Left forelimb (tissue), 1 donor: ENCODE results near the gene ZNF22.

ENCODE experiments used
- DNase-seq: peaks from one replicate; pipeline ENCODE4 v3.0.0-alpha.2; 2018; ENCODE audit warnings: low spot score

Gene ZNF22

GRCh38 chr10:44965104-44965503, 35.6 kb upstream of the ZNF22 start:
- DNase-seq: no peak

- peak; percentile 50 for DNase-seq
Observed at GRCh38 chr10:44965651-44966097, 35.0 kb upstream of the ZNF22 start.

- DNase-seq: peak; percentile 49
Observed at GRCh38 chr10:44966129-44966815, 34.5 kb upstream of the ZNF22 start.

DNA sequence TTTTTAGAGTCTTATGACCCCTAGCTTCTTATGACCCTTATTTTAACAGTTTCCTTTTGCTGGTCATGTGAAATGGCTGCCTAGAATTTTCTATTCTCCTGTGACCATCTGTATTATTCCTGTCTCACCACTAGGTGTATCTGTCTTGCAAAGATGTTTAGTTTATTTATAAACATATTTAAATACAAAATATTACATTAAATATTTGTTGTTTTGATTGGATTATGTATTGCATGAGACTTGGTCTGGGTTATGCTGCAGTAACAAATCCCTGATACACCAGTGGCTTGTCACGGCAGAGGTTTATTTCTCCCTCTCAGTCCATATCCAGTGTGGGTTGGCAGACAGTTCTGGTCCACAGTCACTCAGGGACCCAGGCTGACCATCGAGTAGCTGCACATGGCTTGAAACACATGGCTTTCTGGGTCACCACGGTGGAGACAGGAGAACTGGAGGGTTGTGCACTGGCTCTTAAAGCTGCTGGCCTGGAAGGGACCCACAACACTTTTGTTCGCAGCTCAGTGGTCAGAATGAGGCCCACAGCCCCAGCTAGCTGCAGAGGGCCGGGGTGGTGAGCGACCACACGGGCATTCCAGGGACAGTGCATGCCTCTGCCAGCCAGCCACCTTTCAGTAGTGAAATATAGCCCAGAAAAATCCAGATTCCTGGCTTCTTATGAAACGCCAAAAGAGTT, 33.8 kb upstream of the ZNF22 start:
- DNase-seq: peak; percentile 37

GRCh38 chr10:44967616-44968015, 33.1 kb upstream of the ZNF22 start:
- DNase-seq: peak; percentile 49

GRCh38 chr10:44968091-44968490, 32.6 kb upstream of the ZNF22 start:
- DNase-seq: no peak

DNA sequence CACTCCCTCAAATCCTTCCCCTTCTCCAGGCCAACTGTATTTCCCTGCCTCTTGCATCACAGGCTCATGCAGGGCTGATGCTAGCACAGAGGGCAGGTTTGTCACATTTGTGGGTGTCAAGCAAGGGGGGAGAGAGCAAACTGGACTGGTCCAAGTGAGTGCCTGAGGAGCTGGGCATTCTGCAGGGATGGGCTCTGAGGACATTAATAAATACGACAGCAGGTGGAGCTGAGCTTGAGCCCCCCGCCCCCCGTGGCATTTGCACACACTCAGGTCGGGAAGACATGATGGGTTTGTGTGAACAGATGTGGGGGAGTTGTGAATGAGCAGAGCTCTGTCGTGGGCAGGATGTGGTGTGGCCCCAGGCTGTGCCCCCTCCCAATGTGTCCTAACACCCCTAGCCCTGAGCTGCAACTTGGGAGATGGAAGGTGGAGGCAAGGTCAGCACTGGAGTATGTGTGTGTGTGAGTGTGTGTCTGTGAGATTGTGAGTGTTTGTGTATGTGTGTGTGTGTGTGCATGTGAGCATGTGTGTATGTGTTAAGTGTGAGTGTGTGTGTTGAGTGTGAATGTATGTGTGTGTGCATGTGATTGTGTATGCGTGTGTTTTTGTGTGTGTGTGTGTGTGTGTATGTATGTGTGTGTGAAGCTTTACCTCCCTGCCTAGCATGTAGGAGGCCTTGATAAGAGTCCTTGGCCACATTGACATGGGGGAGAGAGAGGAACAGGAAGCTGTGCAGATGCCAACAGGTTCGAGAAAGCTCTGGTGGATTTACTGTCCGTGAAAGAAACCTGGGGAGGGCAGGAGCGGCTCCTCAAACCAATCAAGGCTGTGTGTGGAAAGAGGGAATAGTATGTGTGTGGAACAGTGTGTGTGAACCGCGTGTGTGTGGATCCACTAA, 32.0 kb upstream of the ZNF22 start:
- no peak for DNase-seq

DNA sequence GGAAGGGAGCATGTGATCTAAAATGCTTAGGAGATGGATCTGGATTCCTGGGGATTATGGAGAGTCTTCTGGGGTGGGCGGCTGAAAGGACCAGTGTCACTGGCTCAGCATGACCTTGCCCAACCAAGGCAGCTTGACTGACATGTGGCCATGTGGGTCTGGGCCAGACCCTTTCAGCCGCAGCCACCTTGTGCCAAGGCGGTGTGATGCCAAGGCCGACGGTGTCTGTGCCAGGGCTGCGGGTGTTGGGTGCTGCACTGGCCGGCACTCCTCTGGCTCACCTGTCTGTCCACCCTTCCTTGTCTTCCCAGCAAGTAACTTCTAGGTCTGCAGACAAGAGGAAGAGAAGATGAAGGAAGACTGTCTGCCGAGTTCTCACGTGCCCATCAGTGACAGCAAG, 30.9 kb upstream of the ZNF22 start:
- no peak for DNase-seq

GRCh38 chr10:44970812-44971395, 29.8 kb upstream of the ZNF22 start:
- no peak for DNase-seq

DNA sequence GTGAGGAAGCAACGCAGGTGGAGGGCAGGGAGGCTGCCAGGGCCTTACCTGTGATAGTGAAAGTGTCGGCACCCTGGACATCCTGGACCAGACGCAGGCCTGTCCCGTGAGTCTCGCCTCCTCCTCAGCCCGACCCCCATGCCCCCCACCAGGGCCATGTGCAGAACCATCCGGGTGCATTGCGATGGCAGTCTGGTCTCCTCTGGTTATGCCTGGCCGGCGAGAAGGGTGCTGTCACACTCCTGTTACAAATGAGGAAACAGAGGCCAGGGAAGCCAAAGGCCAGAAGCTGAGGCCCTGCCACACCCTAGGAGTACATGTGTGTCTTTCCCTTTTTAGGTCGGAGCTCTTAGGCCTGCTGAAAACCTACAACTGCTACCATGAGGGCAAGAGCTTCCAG, 29.3 kb upstream of the ZNF22 start:
- DNase-seq: no peak

DNA sequence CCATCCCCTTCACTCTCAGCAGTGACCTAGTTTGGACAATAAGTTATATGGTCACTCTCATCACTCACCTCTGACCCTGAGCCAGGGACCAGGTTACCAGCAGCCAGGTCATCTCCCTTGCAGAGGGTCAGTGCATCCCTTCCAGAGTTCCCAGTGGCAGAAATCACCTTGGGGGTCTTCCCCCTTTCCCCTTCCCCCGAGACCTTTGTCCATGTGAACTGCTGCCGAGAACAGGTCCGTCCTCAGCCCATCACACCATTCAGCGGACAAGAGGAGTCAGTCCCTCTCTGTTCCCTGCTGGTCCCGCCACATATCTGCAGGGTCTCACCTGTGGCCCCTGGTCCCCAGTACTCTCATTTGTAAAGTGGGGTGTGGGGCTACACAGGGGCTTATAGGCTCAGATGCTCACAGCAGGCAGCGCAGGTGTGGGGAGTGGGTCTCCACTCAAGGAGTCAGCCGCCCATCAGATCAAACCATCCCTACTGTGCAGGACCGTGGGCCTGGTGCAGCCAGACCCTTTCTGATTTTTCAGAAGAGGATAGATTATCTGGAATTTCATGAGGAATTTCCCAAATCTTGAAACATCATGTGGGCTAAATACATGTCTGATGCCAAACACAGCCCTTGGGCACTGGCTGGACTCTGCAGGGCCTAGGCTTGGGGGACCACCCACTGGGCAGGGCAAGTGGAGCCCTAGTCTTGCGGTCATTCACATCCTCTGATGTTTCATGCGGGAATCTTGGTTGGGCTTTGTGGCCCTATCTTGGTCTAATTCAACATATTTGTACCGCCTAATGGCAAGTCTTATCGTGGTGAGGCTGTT, 28.6 kb upstream of the ZNF22 start:
- no peak for DNase-seq

- no peak for DNase-seq
Observed at GRCh38 chr10:44972874-44973306, 27.8 kb upstream of the ZNF22 start.

DNA sequence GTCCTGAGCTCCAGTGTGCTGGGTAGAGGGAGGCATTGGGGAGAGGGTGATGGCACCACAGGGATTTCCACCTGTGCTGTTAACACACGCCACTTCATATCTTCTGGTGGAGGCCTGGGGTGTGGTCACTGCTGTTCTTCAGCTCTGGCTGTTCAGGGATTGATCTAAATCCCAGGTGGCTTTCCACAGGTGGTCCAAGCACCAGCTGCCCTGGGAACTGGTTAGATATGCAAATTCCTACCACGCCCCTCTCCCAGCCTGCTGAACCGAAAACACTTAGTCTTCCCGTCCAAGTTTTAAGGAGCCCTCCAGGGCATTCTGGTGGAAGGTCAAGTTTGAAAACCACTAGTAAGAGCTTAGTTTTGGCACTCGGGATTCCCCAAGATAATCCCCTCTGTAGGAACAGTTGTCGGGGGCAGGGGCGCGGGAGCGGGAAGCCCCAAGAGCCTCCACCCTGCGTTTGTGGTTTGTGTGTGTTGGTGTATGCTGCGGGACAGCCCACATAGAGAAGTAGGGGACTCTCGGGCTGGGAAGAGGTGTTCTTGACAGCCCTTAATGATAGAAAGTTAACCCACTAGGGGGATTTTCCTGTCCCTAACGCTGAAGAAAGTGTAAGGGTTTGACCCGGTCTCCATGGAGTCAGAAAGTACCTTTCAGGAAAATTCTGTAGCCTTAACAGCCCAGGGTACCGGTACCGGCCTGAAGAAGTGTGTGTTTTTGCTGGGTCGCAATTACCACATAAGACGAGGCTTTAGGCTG, 27.2 kb upstream of the ZNF22 start:
- no peak for DNase-seq

DNA sequence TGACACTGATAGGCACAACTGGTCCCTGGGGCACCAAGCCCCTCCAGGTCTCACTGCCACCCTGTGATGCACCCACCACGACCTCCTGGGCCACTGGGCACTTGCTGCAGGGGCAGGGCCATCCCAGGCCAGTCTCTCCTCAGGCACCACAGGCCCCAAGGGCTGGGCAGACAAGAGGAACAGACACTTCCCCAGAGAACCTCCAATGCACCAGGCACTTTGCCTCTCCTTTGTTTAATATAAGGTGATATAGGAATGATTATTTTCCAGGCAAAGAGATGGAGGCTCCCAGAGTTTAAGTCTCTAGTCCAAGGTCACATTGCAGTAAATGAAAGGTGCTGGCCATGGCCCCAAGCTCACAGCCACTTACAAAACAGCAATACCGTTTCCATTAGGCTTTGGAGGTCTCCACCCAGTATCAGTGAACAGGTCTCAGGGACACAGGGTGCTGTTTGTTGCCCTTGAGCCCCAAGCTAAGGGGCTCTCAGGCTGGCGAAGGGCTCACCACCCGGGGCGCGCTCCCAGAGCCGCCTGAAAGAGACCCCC, 26.6 kb upstream of the ZNF22 start:
- DNase-seq: no peak

GRCh38 chr10:44974628-44975430, 25.9 kb upstream of the ZNF22 start:
- no peak for DNase-seq

DNA sequence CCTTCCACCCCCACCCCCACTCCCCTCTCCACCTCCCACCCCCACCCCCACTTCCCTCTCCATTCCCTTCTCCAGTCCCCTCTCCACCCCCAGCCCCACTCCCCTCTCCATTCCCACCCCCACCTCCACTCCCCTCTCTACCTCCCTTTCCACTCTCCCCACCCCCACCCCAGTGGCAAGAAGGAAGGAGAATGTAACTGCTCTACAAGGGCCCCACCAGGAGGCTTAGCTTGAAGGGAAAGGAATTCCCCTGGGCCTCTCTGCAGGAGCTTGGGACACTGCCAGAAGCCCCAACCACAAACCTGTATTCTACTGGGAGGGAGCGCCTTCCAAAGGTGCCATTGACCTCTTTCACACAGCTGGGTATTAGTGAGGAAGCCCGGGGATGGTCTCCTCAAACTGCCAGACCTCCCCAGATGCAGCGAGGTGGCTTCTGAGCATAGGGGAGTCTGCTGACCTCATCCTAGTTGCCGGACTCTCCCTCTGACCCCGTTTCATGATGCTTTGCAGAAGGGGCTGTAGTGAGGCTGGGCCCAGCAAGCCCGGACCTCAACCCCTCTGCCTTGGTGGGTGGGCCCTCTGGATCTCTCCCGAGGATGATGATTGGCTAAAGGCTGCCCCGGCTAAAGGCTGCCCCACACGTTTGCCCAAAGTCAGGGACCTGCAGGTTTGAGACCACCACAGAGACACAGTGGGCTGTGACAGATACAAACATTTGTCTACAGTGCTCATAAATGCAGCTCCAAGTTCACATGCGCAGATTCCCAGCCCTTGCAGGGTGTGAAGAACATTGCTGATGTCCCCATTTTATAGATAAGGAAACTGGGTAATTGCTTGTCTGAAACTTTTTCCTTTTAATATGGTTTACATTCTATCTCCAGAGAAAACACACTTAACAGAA, 25.0 kb upstream of the ZNF22 start:
- DNase-seq: no peak

DNA sequence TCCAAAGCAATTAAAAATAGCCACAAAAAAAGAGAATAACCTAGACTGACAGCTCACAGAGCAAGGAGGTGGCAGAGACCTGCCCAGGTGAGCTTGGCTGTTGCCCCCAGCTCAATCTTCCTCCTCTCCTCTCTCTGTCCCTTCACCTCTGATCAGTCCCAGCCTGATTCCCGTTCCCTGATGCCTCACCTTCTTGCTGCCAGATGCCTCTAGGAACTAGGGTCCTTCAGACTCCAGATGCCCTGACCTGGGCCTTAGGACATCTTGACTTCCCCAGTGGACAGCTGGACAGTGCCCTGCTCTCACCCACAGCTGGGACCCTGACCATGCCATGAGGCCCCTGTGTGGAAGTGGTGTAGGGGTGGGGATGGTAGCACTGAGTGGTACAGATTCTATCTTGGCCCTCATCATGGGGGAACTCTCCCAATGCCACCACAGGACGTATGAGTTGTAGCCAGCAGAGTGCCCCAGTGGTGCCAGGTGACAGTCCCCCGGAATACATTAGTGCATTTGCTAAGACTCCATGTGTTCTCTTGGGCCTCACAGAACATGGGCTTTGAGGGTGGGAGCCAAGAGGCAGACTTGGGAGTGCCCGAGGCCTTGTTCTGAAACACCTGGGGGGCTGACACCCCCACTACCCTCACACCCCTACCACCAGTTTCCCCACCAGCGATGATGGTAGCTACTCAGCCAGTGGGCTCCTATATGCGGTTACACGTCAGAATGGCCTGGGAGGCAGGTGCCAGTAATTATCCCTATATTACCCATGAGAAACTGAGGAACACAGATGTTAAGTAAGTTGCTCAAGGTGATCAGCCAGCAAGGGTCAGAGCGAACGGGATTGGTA, 24.1 kb upstream of the ZNF22 start:
- no peak for DNase-seq
